Stimulated activated CD8-positive, alpha-beta memory T cell treated with anti-CD3 and anti-CD28 coated beads, Interleukin-7, amount 100 ng/mL, for 1 hour (primary cell): Measurements from ENCODE around the gene SELENOT.

ENCODE experiments used
- DNase-seq, 2 donors: peaks; one replicate each; pipeline ENCODE4 v3.0.0-alpha.2; 2020; ENCODE audit warnings: low read depth in 2 of 2

The SELENOT gene

GRCh38 chr3:150662410-150663200 lies 59.5 kb downstream of the SELENOT start:
- no peak for DNase-seq

DNA sequence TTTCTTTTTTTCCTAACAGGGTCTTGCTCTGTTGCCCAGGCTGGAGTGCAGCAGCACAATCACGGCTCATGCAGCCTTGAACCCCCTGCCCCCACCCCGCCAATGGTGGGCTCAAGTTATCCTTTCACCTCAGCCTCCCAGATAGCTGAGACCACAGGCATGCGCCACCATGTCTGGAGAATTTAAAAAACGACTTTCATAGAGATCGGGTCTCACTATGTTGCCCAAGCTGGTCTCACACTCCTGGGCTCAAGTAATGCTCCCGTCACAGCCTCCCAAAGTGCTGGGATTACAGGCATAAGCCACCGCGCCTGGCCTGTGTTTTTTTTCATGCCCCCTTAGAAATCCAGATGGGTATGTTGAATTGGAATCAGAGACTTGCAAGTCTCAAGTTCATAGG lies 60.3 kb downstream of the SELENOT start:
- DNase-seq = no peak

DNA sequence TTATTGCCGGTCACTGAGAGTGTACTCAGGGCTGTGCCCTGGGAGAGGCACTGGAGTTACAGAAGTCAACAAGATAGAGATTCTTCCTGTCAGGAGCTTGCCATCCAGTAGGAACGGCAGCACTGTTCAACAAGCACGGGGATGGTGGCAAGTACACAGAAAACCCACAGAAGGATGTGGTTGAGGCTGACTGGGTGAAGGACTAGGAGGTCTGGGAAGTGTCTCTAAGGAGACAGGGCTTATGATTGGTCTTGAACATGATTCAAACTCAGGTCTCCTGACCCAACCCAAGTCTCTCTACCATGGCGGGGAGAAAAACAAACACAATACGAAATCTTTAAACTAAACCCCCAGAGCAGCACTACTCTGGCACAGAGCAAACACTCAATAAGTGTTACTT lies 63.0 kb downstream of the SELENOT start:
- DNase-seq = no peak

- no peak for DNase-seq
Observed at GRCh38 chr3:150673966-150674365, 70.8 kb downstream of the SELENOT start.

GRCh38 chr3:150675587-150675986 lies 72.5 kb downstream of the SELENOT start:
- no peak for DNase-seq
